Stimulated activated CD4-positive, alpha-beta T cell treated with anti-CD3 and anti-CD28 coated beads, Interleukin-15, amount 100 ng/mL, for 24 hours (primary cell): Measurements from ENCODE around the gene HSPE1.

Source experiments
- DNase-seq: peaks from one replicate; pipeline ENCODE4 v3.0.0-alpha.2; 2020

HSPE1 gene

DNA sequence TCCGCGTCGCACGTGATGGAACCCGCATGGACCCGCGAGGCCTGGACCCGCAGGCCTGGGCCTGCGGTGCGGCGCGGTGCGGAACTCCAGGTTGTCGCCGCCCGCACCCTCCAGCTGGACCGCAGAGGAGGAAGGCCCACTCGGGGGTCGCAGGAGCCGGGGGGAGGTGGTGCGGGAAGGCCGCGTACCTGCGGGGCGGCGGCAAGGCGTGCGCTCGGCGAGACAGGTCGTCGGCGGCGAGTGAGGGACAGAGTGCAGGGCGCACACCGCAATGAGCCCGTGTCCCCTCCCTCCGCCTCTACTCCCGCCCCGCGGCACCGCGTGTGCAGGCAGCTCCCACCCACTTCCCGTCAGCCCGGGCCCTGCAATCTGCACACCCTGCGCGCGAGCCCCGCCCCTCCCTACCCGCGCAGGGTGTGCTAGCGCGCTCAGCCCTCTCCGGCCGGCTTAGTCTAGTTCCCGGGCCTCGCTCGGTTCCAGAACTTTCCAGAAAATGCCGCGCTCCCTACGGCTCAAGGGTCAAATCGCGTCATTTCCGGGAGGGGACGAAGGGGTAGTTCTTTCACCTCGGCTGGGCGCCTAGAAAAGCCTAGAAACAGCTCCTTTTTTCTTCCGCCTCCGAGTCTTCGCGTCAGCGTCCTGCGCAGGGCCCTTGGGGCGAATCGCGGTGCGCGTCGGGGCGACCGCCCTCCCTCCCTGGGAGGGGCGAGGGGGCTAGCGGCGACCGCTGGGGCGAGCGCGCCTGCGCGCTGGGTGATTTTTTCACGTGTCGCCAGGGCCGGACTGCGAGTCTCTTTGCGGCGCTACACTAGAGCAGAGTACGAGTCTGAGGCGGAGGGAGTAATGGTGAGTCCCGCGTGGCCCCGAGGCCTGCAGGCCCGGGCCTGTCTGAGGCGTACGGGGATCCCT is at the start of gene HSPE1, which contains the start of gene HSPD1:
Gene HSPE1, plus strand, starts transcription at position 786 of the 909 bp plus-strand sequence. Its CDS starts 58 bp downstream, at position 844.
Gene HSPD1, minus strand, starts transcription at position 247 of the 909 bp plus-strand sequence. CDS start 992 bp downstream, outside the sequence.
- DNase-seq = peak; percentile 99

- no peak for DNase-seq
Measured at GRCh38 chr2:197450465-197450864, 49.7 kb upstream of the HSPE1 start.

- peak; percentile 10 for DNase-seq
Measured at GRCh38 chr2:197450935-197451358, 49.2 kb upstream of the HSPE1 start.

DNA sequence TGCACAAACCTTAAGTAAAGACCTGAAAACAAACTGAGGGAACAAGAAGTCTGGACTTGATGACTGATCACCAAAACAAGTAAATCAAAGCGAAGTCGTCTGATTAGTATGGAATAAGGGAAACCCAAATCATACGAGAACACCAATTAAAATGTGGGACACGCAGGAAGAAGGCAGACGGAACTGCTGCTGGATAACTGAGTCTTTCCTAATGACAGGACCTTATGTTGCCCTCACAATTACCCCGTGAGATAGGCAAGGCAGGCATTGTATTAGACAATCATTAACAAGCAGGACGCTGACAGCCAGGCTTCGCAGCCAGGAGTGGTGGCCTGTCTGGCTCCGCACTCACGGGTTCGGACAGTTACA is 47.4 kb upstream of the HSPE1 start:
- DNase-seq = no peak

- peak; percentile 99 for DNase-seq
Measured at GRCh38 chr2:197453123-197453913, 46.9 kb upstream of the HSPE1 start, which contains the start of gene COQ10B. Gene COQ10B (plus strand): TSS chr2:197453552. CDS start chr2:197453561, 9 bp downstream.

DNA sequence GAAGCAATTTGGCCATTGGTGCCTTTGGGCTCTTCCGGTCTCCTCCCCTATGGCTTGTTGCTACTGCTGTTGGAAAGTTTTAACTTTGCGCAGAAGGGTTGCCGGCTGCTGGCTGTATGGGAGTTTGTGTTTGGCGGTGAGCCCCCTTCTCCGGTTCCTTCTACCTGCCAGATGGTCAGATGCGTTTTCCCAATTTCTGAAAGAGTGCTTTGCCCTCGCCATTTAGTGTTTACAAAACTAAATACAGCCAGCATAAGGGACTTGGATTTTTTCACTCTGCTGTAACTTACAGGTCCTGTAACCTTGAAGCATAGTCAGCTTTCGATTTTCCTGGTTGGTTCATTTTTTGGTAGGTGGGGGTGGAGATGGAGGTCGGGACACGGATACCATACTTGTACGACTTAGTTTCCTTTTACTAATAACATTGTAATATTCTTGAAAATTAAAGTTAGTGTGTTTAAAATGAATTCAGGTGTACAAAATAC is 46.2 kb upstream of the HSPE1 start:
- DNase-seq = no peak

DNA sequence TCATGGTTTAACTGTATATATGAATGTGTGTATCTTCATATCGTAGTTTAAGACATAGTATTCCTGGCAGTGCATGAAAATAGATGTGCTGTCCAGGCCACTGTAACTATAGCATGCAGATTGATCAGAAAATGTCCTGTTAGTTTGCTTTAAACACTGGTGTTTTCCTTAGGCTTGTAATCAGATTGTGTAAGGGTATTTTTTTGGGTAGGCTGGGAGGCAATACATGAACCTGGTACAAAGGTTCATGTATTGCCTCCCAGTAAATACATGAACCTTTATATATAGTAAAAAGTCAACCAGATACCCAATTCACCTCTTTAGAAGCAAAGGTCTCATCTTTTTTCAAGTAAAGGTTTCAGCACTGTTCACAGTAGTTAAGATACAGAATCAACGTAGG is 45.3 kb upstream of the HSPE1 start:
- no peak for DNase-seq

DNA sequence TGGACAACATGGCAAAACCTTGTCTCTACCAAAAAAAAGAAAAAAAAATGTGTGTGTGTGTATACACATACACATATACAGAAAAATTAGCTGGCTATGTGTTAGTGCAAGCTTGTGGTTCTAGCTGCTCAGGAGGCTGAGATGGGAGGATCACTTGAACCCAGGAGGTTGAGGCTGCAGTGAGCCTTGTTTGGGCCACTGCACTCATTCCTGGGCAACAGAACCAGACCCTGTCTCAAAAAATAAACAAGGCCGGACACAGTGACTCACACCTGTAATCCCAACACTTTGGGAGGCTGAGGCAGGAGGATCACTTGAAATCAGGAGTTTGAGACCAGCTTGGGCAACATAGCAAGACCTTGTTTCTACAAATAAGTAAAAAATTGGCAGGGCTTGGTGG is 44.8 kb upstream of the HSPE1 start:
- DNase-seq = no peak

- no peak for DNase-seq
Measured at GRCh38 chr2:197460649-197461048, 39.5 kb upstream of the HSPE1 start.

GRCh38 chr2:197461057-197461456 is 39.1 kb upstream of the HSPE1 start:
- DNase-seq = no peak

- no peak for DNase-seq
Measured at GRCh38 chr2:197464175-197464574, 36.0 kb upstream of the HSPE1 start.

- no peak for DNase-seq
Measured at GRCh38 chr2:197472166-197472565, 28.0 kb upstream of the HSPE1 start.

GRCh38 chr2:197477797-197478196 is 22.4 kb upstream of the HSPE1 start:
- DNase-seq = no peak

GRCh38 chr2:197480165-197481036 is 19.8 kb upstream of the HSPE1 start:
- no peak for DNase-seq

DNA sequence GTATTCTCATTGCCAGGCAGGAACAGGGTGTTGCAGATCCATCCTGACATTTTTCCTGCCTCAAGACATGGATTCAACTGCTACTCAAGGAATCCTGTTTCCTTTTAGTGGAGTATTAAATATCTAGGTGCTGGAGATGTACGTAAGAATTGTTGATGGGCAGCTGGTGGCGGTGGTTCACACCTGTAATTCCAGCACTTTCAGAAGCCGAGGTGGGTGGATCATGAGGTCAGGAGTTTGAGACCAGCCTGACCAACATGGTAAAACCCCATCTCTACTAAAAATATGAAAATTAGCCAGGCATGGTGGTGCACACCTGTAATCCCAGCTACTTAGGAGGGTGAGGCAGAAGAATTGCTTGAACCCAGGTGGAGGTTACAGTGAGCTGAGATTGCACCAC is 15.9 kb upstream of the HSPE1 start:
- peak; percentile 39 for DNase-seq

DNA sequence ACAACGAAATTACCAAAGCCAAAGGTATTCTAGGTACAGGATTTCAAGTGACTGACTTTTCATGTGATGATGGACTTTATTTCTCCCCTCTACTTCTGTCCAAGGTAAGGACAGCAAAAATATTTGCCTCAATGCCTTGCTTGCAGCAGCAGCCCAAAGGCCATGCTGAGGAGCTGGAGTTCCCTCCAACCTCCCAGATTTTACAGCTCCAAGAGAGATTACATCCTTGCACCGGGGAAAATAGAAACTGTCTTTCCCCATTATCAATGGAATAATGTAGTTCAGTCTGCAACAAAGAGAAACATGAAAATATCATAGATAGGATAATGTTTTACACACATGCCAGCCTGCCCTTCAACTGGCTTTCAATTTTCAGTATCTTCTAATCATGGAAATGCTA is 14.0 kb upstream of the HSPE1 start:
- DNase-seq = no peak

GRCh38 chr2:197487385-197487784 is 12.8 kb upstream of the HSPE1 start:
- DNase-seq = no peak

GRCh38 chr2:197495433-197496134 is 4.6 kb upstream of the HSPE1 start:
- no peak for DNase-seq

DNA sequence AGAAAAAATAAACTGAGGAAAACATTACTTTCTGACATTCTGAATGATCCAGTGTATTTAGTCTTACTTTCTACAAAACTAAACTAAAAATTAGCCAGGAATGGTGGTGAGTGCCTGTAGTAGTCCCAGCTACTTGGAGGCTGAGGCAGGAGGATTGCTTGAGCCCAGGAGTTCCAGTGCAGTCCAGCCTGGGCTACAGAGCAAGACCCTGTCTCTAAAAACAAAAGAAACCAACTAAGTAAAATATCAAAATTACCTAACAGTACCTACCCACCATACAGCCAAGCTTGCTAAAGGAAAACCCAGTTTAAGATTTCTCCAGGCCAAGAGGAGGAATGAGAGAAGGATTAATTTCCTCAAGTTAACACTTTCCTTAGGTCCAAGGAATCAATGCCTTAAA is 3.5 kb upstream of the HSPE1 start:
- DNase-seq = no peak

DNA sequence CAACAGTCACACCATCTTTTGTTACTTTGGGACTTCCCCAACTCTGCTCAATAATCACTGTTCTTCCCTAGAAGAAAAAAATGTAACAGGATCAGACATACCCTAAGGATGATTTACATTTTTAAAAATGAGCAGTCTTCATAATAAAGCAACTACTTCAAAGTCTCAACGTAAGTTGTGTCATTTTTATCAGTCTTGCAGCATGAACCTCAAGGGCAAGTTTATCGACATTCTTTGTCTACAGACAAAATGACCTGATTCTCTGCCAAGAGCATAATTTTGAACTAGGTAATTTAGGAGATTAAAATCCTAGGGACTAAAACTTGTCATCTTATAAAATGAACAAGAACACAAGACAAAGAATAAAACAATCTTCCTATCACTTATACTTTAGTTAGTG is 2.9 kb upstream of the HSPE1 start:
- no peak for DNase-seq

DNA sequence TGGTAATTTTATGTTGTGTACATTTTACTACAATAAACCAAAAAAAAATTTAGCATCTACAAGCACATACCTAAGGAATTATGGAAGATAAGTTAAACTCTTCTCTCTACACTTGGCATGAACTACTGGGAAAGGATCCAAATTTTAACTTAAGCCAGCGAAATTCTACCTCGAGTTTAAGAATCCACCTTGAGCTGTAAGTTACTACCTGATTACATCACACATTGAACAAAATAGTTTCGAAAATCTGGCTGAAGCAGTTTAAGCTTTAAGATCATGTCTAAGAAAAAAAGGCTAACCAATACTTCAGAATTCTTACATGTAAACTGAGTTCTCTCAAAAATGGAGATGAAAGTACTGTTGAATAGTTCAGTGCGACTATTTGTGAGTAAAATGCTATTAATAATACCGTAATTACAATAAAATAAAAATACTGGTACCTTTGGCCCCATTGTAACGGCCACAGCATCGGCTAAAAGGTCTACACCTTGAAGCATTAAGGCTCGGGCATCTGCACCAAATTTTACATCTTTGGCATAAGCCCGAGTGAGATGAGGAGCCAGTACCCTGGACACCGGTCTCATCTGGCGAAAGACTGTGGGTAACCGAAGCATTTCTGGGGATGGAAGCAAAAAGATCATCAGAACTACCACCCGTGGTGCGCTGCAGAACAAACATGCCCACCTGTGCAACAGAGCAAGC is 1.8 kb upstream of the HSPE1 start:
- no peak for DNase-seq
